HG02759 (cell line): ENCODE results near the gene FOSL2.

Experiments
- ATAC-seq: cut with Tn5 transposase; IDR thresholded peaks from one replicate; pipeline ENCODE4 v1.9.1; 2021; ENCODE audit warnings: mild to moderate bottlenecking, moderate library complexity; ENCODE audit not compliant: unreplicated experiment

FOSL2 gene

GRCh38 chr2:28393114-28393836, 617 bp downstream of the FOSL2 start:
- no peak for ATAC-seq

DNA sequence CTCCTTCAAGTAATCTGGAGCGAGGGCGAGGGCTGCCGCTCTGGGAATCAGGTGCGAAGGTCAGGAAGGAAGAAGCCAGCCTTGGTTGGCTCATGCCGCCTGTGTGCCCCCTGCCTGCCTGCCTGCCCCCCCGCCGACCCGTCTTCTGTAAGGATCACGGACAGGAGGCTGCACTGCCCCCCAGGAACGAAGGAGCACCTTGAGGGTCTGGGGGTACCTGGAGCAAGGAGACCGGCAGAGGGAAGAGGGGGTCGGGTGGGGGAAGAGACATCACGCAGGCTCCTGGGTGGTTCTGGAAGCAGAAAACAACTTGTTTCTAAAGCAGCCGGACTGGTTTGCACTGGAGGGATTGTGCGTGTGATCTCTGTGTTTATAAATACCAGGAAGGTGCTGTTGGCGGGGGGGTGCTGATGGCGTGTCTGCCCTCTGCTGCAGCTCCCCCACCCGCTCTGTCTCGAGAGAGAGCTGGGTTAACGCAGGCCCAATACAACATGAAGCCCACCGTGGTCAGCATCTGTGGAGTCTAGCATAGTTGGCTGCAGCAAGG, 1.7 kb downstream of the FOSL2 start:
- ATAC-seq = no peak

DNA sequence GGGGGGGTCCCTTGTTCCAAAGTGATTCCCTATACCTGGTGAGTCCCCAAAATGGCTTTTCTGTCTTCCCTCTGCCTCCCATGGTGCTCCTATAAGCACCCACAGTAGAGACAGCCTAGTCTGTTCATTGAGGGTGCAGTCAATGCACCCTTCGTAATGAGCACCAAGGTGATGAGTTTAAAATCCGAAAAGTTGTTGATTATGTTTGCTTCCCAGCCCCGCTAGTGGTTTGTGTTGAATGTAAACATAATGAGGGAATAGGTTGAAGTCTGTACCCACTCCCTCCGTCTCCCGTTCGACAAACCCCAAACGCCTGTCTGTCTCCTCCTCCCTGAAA, 2.3 kb downstream of the FOSL2 start:
- ATAC-seq = no peak

GRCh38 chr2:28395334-28396061, 2.8 kb downstream of the FOSL2 start:
- ATAC-seq = no peak

GRCh38 chr2:28397043-28397381, 4.4 kb downstream of the FOSL2 start:
- ATAC-seq = no peak

GRCh38 chr2:28398101-28398834, 5.6 kb downstream of the FOSL2 start:
- ATAC-seq = no peak

GRCh38 chr2:28399289-28399688, 6.6 kb downstream of the FOSL2 start:
- no peak for ATAC-seq

GRCh38 chr2:28399956-28400355, 7.3 kb downstream of the FOSL2 start:
- no peak for ATAC-seq

DNA sequence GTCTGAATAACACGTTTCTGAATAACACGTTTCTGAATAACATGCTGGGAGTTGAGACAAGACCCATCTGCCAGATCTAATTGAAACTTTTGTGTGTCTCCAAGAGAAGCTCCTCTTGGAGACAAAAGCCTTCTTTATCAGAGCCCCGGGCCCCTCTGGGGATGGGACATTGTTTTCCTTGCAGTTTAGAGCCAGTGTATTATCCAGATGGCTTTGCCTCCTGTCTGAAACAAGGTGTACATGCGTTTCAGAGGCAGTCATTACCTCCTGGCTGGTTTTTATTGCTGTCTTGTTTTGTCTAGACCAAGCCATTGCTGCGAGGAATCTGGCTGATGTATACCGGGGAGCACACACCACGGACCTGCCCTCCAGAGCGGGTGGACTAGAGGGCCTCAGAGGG, 7.8 kb downstream of the FOSL2 start:
- ATAC-seq = no peak

DNA sequence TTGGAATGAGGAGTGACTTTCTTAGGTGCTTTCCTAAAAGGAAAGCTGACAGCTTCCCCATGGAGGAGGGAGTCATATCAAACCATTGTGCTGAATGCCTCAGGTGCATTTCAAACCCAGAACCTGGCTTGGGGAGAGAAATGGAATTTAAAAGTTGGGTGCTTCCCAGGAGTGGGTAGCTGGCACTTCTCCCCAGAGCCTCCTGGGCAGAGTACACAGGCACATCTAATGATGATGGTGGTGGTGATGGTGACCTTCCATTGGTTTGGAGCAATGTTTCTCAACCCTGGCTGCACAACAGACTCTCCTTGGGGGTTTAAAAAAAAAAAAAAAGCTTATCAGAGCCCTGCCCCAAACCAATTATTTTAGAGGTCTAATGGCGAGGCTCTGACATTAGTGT, 8.3 kb downstream of the FOSL2 start:
- ATAC-seq = no peak

DNA sequence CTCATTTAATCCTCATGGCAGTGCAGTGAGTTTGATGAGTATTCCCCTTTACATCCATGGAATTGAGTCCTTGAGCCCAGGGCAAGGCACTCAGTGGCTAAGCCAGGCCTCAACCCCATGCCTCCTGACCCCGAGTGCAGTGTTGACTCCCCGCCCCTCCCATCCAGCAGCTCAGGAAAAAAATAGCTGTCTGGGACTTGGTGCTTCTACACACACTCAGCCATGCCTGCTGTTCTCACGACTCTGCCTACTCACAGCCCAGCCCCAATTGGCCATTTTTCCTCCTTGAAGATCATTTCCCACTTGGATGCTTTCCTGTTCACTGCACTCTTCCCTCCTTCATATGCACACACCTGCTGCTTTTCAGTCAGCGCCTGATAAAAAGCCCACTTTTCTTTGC, 8.8 kb downstream of the FOSL2 start:
- no peak for ATAC-seq

- no peak for ATAC-seq
These were observed 9.4 kb downstream of the FOSL2 start for GRCh38 chr2:28401948-28402550.

DNA sequence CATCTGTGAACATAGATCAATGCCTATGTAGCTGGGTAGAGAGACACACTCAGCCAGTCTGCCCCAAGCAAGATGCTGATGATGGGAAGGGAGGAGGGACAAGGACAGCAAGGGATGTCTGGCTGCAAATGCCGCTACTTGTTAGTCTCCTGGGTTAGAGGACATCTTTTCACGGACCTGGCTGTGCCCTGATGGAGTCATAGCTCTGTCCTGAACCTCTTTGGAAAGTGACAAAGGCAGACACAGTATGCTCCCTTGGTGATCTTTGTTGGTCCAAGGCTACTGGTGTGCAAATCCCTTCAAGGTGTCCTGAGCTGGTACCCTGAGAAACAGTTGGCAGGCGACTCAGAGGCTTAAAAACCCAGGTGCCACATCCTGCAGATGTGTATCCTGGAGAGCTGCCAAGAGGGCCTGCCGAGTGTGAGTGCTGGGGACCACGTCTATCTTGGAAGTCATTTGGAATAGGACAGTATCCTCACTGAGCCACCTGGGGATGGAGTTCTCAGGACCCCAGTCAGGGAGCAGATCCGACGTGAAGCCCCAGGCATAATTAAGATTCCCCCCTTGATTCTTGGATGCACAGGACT, 10.8 kb downstream of the FOSL2 start:
- ATAC-seq = no peak

- ATAC-seq = no peak
These were observed 11.4 kb downstream of the FOSL2 start for GRCh38 chr2:28404086-28404485.

- ATAC-seq = no peak
These were observed 12.9 kb downstream of the FOSL2 start for GRCh38 chr2:28405537-28405936.

DNA sequence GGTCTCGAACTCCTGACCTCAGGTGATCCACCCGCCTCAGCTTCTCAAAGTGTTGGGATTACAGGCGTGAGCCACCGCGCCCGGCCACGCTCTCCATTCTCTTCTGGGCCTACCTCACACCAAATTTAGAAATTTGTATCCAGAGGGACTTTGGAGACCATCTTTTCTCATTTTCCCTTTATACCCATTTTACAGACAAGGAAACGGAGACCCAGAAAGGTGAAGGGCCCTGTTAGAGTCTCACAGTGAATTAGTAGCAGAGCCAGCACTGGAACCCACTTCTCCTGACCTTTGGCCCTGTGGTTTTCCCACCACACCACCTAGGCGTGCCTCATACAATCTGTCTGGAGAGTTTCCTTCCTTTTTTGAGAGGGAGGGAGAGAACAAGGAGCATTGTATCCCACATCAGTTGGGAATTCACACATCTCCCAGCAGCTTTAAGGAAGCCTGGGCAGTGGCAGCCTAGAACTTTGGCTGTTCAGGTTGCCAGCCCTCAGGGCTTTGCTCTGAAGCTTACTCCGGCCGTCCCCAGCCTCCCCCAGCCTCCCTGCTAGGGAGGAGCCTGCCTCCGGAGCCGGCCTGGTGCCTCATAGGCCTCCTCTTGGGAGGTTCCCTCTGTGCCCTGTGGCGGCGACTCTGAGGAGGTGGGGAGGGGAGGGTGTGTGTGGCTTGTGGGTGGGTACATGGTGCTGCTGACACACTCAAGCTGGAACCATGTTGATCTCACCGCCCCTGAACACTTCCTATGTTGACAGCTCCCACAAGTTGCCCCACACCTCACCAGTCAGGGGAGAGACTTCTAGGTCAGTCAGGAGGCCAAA, 13.8 kb downstream of the FOSL2 start:
- ATAC-seq = no peak

- no peak for ATAC-seq
These were observed 14.7 kb downstream of the FOSL2 start for GRCh38 chr2:28407131-28407975.

DNA sequence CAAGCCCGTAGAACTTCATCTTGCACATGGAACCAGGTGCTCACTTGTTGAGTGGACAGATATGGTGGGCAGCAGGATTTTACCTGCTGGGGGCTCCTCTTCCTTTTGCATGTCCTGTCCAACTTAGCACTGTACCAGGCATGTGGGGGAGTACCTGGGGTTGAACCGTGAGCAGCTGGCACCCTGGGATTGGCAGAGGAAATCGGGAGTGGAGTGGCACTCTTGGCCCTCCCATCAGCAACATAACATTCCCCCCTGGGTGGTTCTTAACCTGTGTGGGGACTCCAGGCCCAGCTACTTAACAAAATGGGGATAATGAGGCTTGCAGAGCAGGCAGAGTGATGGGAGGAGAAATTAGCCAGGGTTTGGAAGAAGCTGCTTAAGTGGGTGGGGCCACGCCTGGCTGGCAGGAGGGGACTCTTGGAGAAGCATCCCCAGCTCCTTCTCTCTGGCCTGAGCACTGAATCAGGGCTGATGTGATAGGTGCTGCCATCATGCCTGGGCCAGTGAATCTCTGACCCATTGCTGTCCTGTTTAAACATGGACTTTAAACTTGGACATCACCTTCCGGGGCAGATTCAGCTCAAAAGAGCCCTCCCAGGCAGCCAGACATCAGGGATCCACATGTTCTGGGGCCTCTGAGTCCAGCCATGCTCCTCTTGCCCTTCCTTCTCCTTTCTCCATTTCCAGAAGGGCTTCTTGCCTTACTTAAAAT, 15.5 kb downstream of the FOSL2 start:
- ATAC-seq = no peak
